ENCODE data around the gene POU2F1. TPM values are rescaled to one million over a fixed set of nuclear protein-coding genes. Genes with fewer than 3 reads are reported as not detected.

The POU2F1 gene
- total RNA-seq, 1 donor from 2014 or later = 20.2 TPM

DNA sequence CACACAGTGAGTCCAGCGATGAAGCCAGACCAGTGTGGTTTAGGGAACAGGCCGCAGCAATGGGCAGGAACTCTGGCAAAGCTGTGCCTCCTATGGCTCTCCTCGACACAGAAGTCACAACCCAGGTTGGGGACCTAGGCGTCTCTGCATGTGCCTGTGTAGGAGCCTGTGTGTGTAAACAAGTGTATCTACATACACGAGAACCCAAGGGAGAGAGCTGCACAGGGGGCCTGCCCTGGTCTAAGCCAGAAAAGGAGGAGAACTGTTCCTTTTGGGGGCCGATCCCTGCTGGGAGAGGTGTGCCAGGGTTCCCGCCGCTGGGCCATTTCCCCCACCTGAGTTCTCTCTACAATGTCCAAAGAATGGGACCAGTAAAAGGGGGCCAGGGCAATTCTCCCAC lies 241.7 kb downstream of the POU2F1 start:
- Mint-ChIP-seq H3K4me1 (ENCODE audit: low read depth) (peaks cover 43% of the 10 kb centered on the region), H3K36me3 (ENCODE audit: low read depth) (peaks cover 34% of the 10 kb centered on the region), H3K27me3 (ENCODE audit: insufficient read depth) (no peaks in the 10 kb centered on the region), H3K4me3 (no peak overlapping the region), H3K27ac (peak overlapping the region; percentile 24), H3K9me3 (no peaks in the 10 kb centered on the region)
- intact Hi-C loops (cut with micrococcal nuclease) = no loop called here
- no peak for DNase-seq (ENCODE audit: low spot score)

DNA sequence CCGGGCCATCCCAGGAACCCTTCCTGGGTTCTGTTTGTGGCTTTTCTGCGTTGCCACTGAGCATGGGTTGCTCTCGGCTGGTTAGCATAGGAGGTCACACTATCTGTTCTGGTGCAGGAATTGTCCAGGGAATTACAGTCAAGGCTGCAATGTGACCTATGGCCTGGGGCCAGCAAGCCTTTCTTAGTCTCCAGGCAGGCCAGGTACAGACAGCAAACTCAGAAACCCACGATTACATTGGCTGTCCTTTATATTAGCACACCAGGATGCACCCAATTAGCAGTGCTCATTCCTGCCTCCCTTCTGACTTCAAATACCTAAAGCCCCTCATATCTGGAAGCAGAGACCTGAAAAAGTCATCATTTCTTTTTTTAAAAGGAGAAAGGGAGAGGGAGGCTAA lies 242.4 kb downstream of the POU2F1 start:
- Mint-ChIP-seq H3K9me3 (no peaks in the 10 kb centered on the region), H3K36me3 (ENCODE audit: low read depth) (peaks cover 37% of the 10 kb centered on the region), H3K4me3 (no peak overlapping the region), H3K27ac (no peak overlapping the region), H3K4me1 (ENCODE audit: low read depth) (peaks cover 40% of the 10 kb centered on the region), H3K27me3 (ENCODE audit: insufficient read depth) (no peaks in the 10 kb centered on the region)
- no peak for DNase-seq (ENCODE audit: low spot score)
- intact Hi-C loops (cut with micrococcal nuclease) = no loop called here

DNA sequence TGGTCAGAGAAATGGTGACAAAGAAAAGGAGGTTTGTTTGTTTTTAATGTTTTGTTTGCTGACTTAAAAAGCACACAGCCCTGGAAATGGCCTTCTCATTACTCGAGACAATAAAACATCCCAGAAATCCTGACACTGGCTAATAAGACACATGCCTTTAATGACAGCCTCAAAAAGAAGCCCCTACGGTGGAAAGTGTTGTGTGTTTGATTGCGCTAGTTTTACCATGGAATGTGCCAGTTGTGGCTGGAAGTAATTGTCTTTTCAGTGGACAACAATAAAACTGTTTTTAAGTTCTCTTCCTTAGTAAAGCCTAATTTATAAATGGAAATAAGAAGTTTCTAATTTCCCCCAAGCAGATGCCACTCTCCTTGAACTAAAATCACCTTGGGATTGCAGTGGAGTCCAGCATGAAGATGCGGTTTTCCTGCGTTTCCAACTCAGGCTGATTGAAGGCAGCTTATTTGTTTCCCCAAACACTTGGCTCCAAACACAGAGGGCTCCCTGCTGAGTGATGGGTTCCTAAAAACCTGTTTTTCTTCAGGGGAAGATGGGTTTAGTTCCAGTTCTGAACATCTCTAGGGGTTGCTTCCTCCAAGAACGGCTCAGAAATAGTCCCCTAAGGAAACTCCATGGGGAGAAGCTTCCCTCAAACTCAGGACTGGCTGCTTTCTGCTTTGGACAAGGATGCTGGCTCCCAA lies 243.3 kb downstream of the POU2F1 start:
- Mint-ChIP-seq H3K9me3 (no peaks in the 10 kb centered on the region), H3K36me3 (ENCODE audit: low read depth) (peaks cover 34% of the 10 kb centered on the region), H3K27ac (no peak overlapping the region), H3K27me3 (ENCODE audit: insufficient read depth) (no peaks in the 10 kb centered on the region), H3K4me3 (no peak overlapping the region), H3K4me1 (ENCODE audit: low read depth) (peaks cover 45% of the 10 kb centered on the region)
- intact Hi-C loops (cut with micrococcal nuclease) = no loop called here
- DNase-seq (ENCODE audit: low spot score) = no peak

DNA sequence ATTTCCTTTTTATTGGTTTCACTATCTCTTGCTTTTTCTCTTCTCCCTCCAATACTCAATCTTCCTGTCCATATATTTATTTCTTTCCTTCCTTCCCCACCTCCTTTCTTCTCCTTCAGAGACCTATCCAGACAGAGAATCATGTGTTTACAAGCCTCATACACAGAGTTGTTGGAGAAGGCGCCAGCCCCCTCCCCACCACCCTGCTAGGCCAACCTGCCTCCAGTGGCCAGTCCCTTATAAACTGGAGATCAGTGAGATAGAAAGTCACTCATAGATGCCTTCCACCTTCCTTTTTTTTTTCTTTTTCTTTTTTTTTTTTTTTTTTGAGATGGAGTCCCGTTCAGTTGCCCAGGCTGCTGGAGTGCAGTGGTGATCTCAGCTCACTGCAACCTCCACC lies 244.3 kb downstream of the POU2F1 start:
- Mint-ChIP-seq H3K4me1 (ENCODE audit: low read depth) (peaks cover 55% of the 10 kb centered on the region), H3K4me3 (no peak overlapping the region), H3K27ac (peak overlapping the region; percentile 37), H3K9me3 (no peaks in the 10 kb centered on the region), H3K36me3 (ENCODE audit: low read depth) (peaks cover 39% of the 10 kb centered on the region), H3K27me3 (ENCODE audit: insufficient read depth) (no peaks in the 10 kb centered on the region)
- intact Hi-C loops (cut with micrococcal nuclease) = no loop called here
- DNase-seq (ENCODE audit: low spot score) = no peak

DNA sequence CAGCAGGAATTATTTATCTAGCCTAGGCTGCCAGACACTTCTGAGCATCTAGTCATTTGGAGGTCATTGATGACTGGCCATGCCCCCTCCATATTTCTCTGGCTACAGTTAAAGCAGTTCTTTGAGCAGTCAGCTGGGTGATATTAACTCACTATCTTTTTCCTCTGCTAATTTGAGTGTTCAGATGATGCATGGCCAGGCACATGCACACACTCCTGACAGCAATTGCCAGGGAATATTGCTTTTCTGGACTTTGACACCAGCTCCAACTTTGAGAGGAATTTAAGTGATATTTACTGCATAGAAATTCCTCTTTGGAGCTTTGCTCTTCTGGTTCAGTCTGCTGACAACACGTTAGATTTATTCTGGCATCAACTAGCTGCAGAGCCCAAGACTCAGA lies 245.1 kb downstream of the POU2F1 start:
- no peak overlapping the region for H3K4me3 Mint-ChIP-seq
- no peak for DNase-seq (ENCODE audit: low spot score)
- intact Hi-C loops (cut with micrococcal nuclease) = no loop called here
- H3K9me3 Mint-ChIP-seq = no peaks in the 10 kb centered on the region
- no peaks in the 10 kb centered on the region for H3K27me3 Mint-ChIP-seq (ENCODE audit: insufficient read depth)
- H3K27ac Mint-ChIP-seq = no peak overlapping the region
- H3K36me3 Mint-ChIP-seq (ENCODE audit: low read depth) = peaks cover 36% of the 10 kb centered on the region
- H3K4me1 Mint-ChIP-seq (ENCODE audit: low read depth) = peaks cover 57% of the 10 kb centered on the region

DNA sequence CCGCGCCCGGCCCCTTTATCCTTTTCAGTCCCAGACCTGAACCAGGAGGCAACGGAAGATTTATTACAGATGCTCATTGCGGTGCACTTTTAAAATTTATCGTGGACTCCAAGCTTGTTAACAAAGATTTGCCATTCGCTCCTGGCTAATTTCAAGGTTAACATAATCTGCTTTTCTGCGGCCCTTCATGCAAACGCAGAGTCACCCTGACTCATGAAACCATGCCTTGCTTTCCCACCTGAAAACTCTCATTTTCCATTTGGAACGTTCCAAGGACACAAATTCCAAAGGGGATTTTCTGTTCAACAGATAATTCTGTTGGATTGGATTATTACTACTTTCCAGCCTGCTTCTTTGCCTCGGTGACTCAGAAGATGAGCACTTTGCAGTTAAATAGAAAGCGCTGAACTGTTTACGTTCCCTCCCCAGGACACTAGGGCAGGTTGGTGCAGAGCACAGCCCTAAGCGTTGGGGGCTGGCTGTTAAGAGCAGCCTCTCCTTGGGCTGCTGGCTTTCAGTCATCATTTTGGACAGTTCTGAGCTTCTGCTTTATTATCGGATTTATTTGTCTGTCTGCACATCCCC lies 246.5 kb downstream of the POU2F1 start:
- peaks cover 33% of the 10 kb centered on the region for H3K36me3 Mint-ChIP-seq (ENCODE audit: low read depth)
- intact Hi-C loops (cut with micrococcal nuclease) = no loop called here
- H3K4me1 Mint-ChIP-seq (ENCODE audit: low read depth) = peaks cover 56% of the 10 kb centered on the region
- H3K4me3 Mint-ChIP-seq = no peak overlapping the region
- no peaks in the 10 kb centered on the region for H3K9me3 Mint-ChIP-seq
- H3K27me3 Mint-ChIP-seq (ENCODE audit: insufficient read depth) = no peaks in the 10 kb centered on the region
- H3K27ac Mint-ChIP-seq = no peak overlapping the region
- no peak for DNase-seq (ENCODE audit: low spot score)

DNA sequence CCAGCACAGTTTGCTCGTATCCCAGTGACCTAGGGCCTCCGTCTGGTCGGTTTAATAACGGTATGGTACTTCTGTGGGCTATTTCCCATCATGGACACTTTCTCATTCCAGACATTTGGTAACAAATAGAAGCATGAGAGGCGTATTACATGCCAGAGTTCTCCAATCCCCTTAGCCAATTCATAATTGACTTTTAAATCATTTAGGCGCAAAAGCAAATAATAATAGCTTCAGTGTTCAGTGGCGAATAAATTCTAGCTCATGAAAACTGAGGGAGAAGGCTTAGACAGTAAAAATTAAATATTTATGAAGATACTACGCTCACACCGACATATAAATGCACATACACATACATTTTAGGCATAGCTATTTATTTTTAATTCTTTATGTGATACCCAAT lies 247.1 kb downstream of the POU2F1 start:
- Mint-ChIP-seq H3K9me3 (no peaks in the 10 kb centered on the region), H3K27me3 (ENCODE audit: insufficient read depth) (no peaks in the 10 kb centered on the region), H3K36me3 (ENCODE audit: low read depth) (peaks cover 32% of the 10 kb centered on the region), H3K27ac (no peak overlapping the region), H3K4me3 (no peak overlapping the region), H3K4me1 (ENCODE audit: low read depth) (peaks cover 59% of the 10 kb centered on the region)
- no peak for DNase-seq (ENCODE audit: low spot score)
- intact Hi-C loops (cut with micrococcal nuclease) = no loop called here

DNA sequence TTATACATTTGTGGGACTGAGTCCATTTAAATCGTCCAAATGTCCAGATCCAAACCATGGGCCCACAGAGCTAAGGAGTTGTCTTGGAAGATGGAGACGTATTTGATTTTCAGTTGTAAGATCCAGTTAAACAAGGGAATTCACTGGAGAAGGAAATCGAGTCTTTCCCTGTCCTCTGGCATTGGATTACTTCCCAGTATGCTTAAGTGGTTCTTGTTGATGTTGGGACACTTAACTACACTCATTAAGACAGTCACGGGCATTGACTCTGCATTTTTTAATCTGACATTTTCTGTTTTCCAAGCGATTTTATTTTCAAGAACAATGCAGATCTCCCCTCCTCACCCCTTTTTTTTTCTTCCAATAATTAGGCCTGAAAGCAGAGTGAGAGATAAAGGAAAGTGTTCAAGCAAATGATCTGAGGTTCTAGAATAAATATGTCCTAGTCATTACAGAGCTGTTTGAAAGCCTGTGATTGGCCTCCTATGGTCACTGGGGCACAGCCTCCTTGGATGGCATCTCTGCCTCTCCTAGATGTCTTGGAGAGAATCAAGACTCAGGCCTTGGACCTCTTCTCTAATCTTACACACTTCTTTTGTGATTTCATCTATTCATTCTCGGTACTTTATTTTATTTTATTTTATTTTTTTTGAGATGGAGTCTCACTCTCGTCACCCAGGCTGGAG lies 248.7 kb downstream of the POU2F1 start:
- Mint-ChIP-seq H3K27ac (no peak overlapping the region), H3K4me3 (no peak overlapping the region), H3K36me3 (ENCODE audit: low read depth) (peaks cover 33% of the 10 kb centered on the region), H3K4me1 (ENCODE audit: low read depth) (peaks cover 65% of the 10 kb centered on the region), H3K9me3 (no peaks in the 10 kb centered on the region), H3K27me3 (ENCODE audit: insufficient read depth) (no peaks in the 10 kb centered on the region)
- DNase-seq (ENCODE audit: low spot score) = no peak
- intact Hi-C loops (cut with micrococcal nuclease) = no loop called here

DNA sequence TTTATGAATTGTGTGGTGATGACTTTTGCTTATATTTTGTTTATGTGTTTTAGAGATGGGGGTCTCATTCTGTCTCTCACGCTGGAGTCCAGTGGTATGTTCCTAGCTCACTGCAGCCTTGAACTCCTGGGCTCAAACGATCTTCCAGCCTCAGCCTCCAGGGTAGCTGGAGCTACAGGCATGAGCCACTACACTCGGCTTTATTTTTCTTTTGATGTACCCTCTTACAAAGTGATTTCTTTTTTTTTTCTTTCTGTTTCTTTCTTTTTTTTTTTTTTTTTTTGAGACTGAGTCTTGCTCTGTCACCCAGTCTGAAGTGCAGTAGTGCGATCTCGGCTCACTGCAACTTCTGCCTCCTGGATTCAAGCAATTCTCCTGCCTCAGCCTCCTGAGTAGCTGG lies 250.9 kb downstream of the POU2F1 start:
- H3K36me3 Mint-ChIP-seq (ENCODE audit: low read depth) = peaks cover 34% of the 10 kb centered on the region
- no peak overlapping the region for H3K27ac Mint-ChIP-seq
- H3K9me3 Mint-ChIP-seq = no peaks in the 10 kb centered on the region
- H3K27me3 Mint-ChIP-seq (ENCODE audit: insufficient read depth) = no peaks in the 10 kb centered on the region
- H3K4me1 Mint-ChIP-seq (ENCODE audit: low read depth) = peaks cover 72% of the 10 kb centered on the region
- no peak for DNase-seq (ENCODE audit: low spot score)
- H3K4me3 Mint-ChIP-seq = no peak overlapping the region
- intact Hi-C loops (cut with micrococcal nuclease) = no loop called here

DNA sequence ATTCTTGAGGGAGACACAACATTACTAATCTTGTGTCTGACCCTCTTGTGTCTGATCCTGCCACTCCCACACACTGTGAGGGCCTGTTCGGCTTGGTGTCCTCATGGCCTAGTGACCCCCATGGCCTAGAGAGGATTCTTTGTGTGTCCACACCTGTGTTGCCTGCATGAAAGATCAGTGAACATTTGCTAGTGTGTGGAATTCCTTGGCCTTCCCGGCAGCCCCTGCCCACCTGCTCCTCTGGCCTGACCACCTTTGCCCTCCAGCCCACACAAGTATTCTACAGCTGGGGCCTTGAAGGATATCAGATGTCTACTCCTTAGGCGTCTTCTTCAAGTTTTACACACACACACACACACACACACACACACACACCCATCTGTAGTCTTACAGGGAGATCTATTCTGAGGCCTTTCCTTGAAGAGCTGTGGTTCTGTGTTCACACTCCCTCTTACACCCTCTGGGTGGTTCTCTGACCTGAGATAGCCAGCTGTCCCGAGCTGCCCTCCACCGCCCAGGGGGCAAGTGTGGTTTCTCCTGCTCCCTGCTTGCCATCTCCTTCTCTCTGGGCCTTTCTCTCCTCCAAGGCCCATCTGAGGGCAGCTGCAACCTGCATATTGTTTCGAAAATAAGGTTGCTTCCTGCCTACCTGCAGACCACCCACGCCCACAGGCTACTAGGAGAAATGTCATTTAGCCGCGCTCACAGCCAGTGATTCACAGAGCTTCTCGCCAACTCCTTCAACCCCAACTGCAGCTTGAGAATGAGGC lies 252.3 kb downstream of the POU2F1 start:
- no peak for DNase-seq (ENCODE audit: low spot score)
- H3K4me1 Mint-ChIP-seq (ENCODE audit: low read depth) = peaks cover 70% of the 10 kb centered on the region
- no peaks in the 10 kb centered on the region for H3K9me3 Mint-ChIP-seq
- H3K36me3 Mint-ChIP-seq (ENCODE audit: low read depth) = peaks cover 39% of the 10 kb centered on the region
- H3K27ac Mint-ChIP-seq = peak overlapping the region; percentile 57
- H3K4me3 Mint-ChIP-seq = peak overlapping the region; percentile 16
- intact Hi-C loops (cut with micrococcal nuclease) = loop anchor here (1.0 kb wide), 1 partner anchor 45 kb away; the partner anchor contains the start of gene CD247
- H3K27me3 Mint-ChIP-seq (ENCODE audit: insufficient read depth) = no peaks in the 10 kb centered on the region

DNA sequence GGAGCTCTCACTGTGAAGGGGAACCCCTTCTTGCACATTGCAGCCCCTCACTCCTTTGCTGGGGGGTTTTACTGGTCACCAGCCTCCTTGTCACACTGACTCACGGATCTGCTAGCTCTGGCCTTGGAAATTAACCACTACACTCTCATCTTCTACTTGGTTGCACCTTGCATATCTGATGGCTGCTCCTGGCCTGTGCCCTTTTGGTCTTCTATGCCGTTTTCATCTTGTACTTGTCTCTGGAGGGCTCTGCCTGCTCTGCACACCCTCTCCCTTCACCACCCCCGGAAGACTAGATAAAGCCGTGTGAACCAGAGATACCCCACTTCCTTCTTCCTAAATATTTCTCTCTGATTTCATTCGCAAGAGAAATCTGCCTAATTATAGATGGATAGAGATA lies 253.1 kb downstream of the POU2F1 start:
- intact Hi-C loops (cut with micrococcal nuclease) = loop anchor here (1.0 to 2.0 kb wide), 6 partner anchors 9 to 45 kb away; partner anchors contain the start of gene CD247
- H3K36me3 Mint-ChIP-seq (ENCODE audit: low read depth) = peaks cover 42% of the 10 kb centered on the region
- no peaks in the 10 kb centered on the region for H3K27me3 Mint-ChIP-seq (ENCODE audit: insufficient read depth)
- DNase-seq (ENCODE audit: low spot score) = no peak
- peak overlapping the region; percentile 54 for H3K4me3 Mint-ChIP-seq
- no peaks in the 10 kb centered on the region for H3K9me3 Mint-ChIP-seq
- peak overlapping the region; percentile 81 for H3K27ac Mint-ChIP-seq
- peaks cover 73% of the 10 kb centered on the region for H3K4me1 Mint-ChIP-seq (ENCODE audit: low read depth)

DNA sequence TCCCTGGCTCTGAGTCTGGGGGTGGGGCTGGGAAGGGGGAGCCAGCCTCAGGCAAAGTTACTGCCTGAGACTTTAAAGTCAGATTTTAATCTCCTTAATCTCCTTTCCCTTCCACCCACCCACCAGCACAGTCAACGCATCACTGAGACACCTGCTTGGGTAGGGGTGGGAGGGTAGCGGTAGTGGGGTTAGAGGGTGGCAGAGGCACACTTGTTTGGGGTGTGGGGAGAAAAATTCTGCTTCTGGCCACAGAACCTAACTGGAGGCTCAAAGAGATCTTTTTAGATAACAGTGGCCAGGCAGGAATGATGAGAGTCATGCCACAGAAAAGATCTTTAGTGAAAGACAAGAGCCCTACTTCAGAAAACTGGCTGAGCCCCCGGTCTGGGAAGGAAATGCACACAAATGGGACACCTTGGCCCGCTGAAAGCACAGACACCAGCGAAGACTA lies 253.5 kb downstream of the POU2F1 start:
- H3K36me3 Mint-ChIP-seq (ENCODE audit: low read depth) = peaks cover 45% of the 10 kb centered on the region
- H3K9me3 Mint-ChIP-seq = no peaks in the 10 kb centered on the region
- H3K4me3 Mint-ChIP-seq = peak overlapping the region; percentile 54
- DNase-seq (ENCODE audit: low spot score) = no peak
- intact Hi-C loops (cut with micrococcal nuclease) = loop anchor here (1.0 to 2.0 kb wide), 5 partner anchors 8 to 41 kb away; no protein-coding TSS in a partner anchor
- H3K27me3 Mint-ChIP-seq (ENCODE audit: insufficient read depth) = no peaks in the 10 kb centered on the region
- peaks cover 72% of the 10 kb centered on the region for H3K4me1 Mint-ChIP-seq (ENCODE audit: low read depth)
- peak overlapping the region; percentile 81 for H3K27ac Mint-ChIP-seq
